Femur (tissue), 1 donor: Measurements from ENCODE around the gene HOXB13.

ENCODE experiments used
- DNase-seq: peaks from one replicate; pipeline ENCODE4 v3.0.0-alpha.2; 2017

HOXB13 gene

DNA sequence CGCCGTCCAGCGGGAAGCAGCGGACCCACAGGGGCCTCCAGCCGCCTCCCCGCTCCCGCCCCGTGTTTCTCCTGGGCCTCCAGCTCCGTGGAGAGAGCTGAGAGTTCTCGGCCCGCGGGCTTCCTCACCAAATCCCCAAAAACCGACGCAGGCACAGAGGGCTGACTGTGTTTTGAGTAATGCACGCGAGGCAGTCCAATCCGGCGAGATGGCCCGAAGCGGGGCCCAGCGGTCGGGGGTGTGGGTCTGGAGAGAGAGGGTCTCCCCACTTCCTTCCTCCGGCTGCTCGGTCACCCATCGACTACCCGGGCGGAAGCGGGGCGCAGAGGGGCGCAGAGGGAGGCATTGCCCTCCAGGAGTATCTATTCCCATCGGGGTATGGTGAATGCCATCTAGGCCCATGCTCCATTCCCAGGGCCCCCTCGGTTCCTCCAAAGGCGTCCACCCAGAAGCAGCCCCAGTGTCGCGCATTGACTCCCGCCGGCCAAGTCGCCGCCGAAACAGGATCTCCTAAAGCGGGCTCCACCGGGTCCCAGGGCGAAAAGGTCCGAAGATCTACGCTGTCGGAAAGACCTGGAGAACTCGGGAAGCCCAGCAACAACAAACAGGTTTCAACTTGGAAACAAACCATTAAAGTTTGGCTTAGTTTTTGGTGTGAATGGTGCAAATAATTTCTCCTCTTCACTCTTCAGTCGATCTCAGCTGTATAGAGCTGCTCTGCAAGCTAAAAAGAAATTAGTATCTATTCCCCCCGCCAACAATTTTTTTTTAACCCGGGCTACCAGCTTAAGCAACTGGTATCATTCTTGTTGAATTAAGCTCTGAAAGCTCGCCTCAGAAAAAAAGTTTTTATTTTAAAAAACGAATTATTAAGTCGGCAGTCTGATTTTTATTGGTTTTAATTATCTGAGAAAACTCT lies 19.2 kb upstream of the HOXB13 start:
- DNase-seq = no peak

- no peak for DNase-seq
These were observed 18.4 kb upstream of the HOXB13 start for GRCh38 chr17:48746916-48747444.

- DNase-seq = no peak
These were observed 17.1 kb upstream of the HOXB13 start for GRCh38 chr17:48745381-48746275.

GRCh38 chr17:48740537-48740936 lies 12.0 kb upstream of the HOXB13 start:
- DNase-seq = no peak

- DNase-seq = no peak
These were observed 10.4 kb upstream of the HOXB13 start for GRCh38 chr17:48738803-48739526.

DNA sequence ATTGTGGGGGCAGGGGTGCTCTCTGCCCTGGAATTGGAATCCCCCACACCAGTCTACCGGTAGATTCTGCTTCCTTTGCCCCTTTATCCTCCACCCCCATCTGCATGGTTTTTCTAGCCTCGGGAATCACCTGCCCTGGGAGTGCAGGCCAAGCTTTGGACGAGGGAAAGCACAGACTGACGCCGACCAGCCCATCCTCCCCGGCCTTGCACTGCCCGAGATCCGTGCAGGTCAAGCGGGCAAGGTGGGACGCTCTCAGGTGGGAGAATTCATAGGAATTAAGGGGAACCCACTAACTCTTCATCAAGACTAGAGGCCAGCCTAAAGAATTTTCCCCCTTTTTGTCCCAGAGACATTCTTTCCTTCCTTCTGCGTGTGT lies 9.9 kb upstream of the HOXB13 start:
- DNase-seq = no peak

- DNase-seq = no peak
These were observed 8.9 kb upstream of the HOXB13 start for GRCh38 chr17:48737330-48738043.

GRCh38 chr17:48735062-48735351 lies 6.5 kb upstream of the HOXB13 start:
- DNase-seq = no peak

- no peak for DNase-seq
These were observed 5.9 kb upstream of the HOXB13 start for GRCh38 chr17:48734333-48735061.

- no peak for DNase-seq
These were observed 5.2 kb upstream of the HOXB13 start for GRCh38 chr17:48733632-48734328.

DNA sequence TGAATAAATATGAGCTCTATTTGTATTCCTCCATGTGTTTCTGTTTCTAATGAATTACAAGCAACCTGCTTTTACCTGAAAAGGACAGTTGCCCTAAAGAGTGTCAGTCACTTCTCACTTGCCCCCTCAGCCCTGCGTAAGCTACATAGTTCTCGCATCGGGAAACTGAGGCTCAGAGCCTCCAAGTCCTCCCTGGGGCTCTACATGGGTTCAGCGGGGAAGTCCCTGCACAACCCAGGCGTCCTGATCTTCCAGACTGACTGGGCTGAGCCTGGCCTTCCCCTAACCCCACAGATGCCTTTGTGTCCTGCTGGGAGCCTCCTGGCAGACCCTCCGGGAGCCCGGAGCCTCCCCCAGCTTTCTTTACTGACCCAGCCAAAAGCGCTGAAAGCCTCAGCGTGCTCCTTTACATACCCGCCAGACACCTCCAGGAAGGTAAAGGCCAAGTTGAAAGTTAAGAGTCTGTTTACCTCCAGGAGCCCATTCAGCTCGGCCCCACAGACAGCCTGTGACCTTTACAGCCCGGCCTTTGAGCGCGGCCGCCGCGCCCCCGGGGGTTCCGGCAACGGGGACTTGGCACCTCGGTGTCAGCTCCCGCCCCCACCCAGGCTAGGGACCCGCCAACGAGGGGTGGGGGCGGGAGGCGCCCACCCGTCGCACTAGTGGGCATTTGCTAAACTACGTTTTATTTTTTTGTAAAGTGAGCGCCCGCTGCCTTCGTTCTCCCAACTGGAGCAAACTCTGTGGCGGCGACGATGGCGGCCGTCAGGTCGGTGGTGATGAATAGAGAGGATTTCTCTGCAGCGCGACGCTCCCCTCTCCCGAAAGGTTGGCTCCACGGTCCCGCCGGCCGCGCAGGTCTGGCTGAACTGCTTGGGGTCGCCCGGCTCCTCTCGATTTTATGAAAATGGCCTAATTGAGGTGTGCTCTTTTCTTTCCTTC lies 4.4 kb upstream of the HOXB13 start:
- DNase-seq = no peak

GRCh38 chr17:48731355-48731754 lies 2.8 kb upstream of the HOXB13 start:
- no peak for DNase-seq

- no peak for DNase-seq
These were observed 1.6 kb upstream of the HOXB13 start for GRCh38 chr17:48730240-48730550.

GRCh38 chr17:48729335-48730239 lies 1.0 kb upstream of the HOXB13 start:
- DNase-seq = no peak

DNA sequence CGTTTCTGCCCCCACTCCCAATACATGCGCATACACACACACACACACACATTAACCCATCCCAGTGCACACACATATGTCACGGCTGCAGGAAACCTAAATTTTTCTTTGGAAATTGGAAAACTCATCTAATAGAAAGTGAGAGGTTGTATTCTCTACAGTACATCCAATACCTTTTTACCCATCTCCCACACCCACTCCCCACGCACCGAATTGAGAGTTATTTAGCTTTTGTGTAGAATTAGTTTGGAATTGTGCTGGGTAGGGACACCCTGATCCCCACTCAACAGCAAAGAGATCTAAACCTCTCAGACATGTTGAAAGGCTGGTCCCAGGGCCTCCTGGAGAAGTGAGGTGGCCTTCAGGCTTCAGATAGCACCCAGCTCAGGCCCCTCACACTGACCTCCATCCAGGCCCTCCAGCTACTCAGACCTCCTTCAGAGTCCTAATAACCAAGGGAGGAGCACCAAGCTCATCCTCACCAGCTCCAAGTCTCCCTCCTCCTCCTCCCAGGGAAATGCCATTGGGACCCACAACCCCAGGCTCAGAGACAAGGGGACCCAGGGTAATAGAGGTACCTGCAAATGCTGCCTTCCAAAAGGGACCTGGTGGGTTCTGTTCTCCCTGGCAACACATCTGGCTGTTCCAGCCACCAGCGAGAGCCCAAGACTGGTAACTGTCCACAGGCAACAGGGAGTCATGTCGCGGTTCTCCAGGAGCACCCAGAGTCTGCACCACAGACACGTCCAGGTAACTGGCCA lies 955 bp downstream of the HOXB13 start:
- no peak for DNase-seq

- no peak for DNase-seq
These were observed 1.6 kb downstream of the HOXB13 start for GRCh38 chr17:48726916-48727286.

DNA sequence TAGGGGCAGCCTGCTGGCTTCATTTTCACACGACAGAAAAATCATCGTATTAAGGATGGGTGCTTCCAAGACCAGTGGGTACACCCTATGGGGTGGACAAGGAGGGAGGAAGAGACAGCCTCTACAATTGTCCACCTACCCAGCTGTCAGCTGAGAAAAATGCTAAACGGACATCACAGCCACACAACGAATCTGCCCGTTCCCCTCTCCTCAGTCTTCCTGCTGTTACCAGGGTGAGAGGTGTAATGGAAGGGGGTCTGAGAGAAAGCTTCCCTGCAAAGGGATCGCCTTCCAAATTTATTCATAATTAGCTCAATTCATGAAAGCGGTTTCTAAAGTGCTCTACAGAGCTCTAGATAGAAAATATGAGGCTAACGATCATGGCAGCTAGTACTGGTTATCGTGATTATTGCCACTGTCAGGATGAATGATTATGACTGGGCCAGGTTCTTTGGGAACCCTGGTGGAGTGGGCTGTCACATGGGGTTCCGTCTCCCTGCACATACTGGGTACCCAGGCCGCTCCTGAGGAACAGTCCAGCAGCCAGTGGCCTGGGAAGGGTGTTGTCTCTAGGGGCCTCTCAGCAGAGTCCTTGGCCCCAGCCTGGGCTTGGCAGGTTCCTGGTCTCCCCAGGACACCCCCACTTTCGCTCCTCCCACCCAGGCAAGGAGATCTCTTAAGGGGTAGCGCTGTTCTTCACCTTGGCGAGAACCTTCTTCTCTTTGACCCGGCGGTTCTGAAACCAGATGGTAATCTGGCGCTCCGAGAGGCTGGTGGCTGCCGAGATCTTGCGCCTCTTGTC lies 2.2 kb downstream of the HOXB13 start:
- DNase-seq = no peak
